ENCODE results near the gene ACAP1. TPM values are rescaled to one million over a fixed set of nuclear protein-coding genes. Genes with fewer than 3 reads are reported as not detected.

Gene ACAP1
- total RNA-seq, 1 experiment from 2014 or later: 58.6 TPM

DNA sequence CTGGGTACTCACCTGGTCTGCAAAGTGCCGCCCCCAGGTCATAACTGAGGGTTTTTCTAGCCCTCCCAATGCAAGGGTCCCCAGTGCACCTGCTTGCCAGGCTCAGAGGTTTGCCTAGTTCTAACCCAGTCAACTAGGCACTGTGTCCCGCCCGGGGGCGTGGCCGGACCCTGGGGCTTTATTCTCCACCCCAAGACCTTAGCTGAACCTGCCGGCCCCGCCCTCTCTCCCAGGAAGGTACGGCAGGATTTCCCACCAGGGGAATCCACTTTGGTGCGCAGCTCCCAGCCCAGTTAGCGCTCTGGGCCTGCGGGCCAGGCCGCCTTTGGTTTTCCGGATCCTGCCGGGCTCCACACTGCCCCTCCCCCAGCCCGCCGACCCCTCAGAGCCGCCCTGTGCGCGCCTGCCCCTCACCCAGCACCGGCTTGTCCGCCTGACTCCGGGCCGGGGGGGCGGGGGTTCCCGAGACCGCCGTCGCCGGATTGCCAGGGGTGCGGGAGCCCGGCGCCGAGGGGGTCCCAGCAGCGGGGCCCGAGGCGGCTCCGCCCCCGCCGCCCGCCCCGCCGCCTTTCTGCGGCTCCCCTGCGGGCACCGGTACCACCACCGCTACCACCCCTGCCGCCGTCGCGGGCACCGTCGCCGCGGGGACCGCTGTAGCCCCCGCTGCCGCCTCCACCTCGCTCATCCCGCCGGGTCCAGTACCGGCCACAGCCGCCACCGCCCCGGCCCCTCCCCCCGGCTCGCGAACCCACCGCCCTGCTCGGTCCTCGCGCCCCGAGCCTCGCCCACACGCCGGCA lies 42.3 kb upstream of the ACAP1 start:
- peak; percentile 27 for ATAC-seq
- Mint-ChIP-seq H3K36me3 (no peaks in the 10 kb centered on the region), H3K4me3 (peak overlapping the region; percentile 65), H3K27ac (peak overlapping the region; percentile 78; the same call in 1 of the 2 replicates), H3K4me1 (peaks cover 27% of the 10 kb centered on the region), H3K27me3 (ENCODE audit: low read depth) (peaks cover 65% of the 10 kb centered on the region), H3K9me3 (no peaks in the 10 kb centered on the region)
- CTCF ChIA-PET: interaction anchor here (0.6 to 5.4 kb wide), 6 partner anchors 13 to 80 kb away, joined by 4 to 61 read pairs (median 4); partner anchors contain the start of genes GABARAP and SLC2A4
- POLR2A ChIA-PET: interaction anchor here (0.7 to 1.0 kb wide), 3 partner anchors 12 to 51 kb away, joined by 3 to 4 read pairs (median 3); partner anchors contain the start of genes GABARAP and SLC2A4
- DNase-seq (ENCODE audit: low spot score): peak; percentile 87
- TF ChIP-seq, protein P1, sequence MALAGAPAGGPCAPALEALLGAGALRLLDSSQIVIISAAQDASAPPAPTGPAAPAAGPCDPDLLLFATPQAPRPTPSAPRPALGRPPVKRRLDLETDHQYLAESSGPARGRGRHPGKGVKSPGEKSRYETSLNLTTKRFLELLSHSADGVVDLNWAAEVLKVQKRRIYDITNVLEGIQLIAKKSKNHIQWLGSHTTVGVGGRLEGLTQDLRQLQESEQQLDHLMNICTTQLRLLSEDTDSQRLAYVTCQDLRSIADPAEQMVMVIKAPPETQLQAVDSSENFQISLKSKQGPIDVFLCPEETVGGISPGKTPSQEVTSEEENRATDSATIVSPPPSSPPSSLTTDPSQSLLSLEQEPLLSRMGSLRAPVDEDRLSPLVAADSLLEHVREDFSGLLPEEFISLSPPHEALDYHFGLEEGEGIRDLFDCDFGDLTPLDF (CRISPR knock-in tag; IDR thresholded peaks at IDR 0.05): no peak
- TF ChIP-seq ZNF317 (CRISPR knock-in tag; IDR thresholded peaks at IDR 0.05; ENCODE audit: borderline replicate concordance, low read depth) (no peak), ZNF671 (CRISPR knock-in tag; IDR thresholded peaks at IDR 0.05) (no peak), CREM (CRISPR knock-in tag; IDR thresholded peaks at IDR 0.05) (no peak), SMAD4 (CRISPR knock-in tag; IDR thresholded peaks at IDR 0.05) (no peak), FOXK1 (CRISPR knock-in tag; IDR thresholded peaks at IDR 0.05) (no peak; the same call in 1 of the 2 replicates), CBFB (CRISPR knock-in tag; IDR thresholded peaks at IDR 0.05; ENCODE audit: low read depth) (peak; percentile 50; the same call in 1 of the 2 replicates), NR2C2 (CRISPR knock-in tag; IDR thresholded peaks at IDR 0.05) (no peak), MXD4 (CRISPR knock-in tag; IDR thresholded peaks at IDR 0.05; ENCODE audit: borderline replicate concordance) (no peak), JUN (CRISPR knock-in tag; IDR thresholded peaks at IDR 0.05) (peak; percentile 29; the same call in 1 of the 2 replicates), PRRX2 (CRISPR knock-in tag; IDR thresholded peaks at IDR 0.05) (no peak), FOXJ3 (CRISPR knock-in tag; IDR thresholded peaks at IDR 0.05; ENCODE audit: borderline replicate concordance) (no peak), PREB (CRISPR knock-in tag; IDR thresholded peaks at IDR 0.05; ENCODE audit: borderline replicate concordance) (no peak), USF1 (CRISPR knock-in tag; IDR thresholded peaks at IDR 0.05) (no peak), FOXP4 (CRISPR knock-in tag; IDR thresholded peaks at IDR 0.05) (peak; percentile 44; the same call in 1 of the 2 replicates), FOXP1 (CRISPR knock-in tag; IDR thresholded peaks at IDR 0.05; ENCODE audit: borderline replicate concordance) (no peak), TEAD4 (CRISPR knock-in tag; IDR thresholded peaks at IDR 0.05) (no peak), ZNF263 (CRISPR knock-in tag; IDR thresholded peaks at IDR 0.05; ENCODE audit: low read depth) (0 out of 2 replicates have a peak, but pooled peaks have one; percentile 7), ETV6 (CRISPR knock-in tag; IDR thresholded peaks at IDR 0.05) (no peak), E2F5 (CRISPR knock-in tag; IDR thresholded peaks at IDR 0.05) (0 out of 2 replicates have a peak, but pooled peaks have one; percentile 20), GRHL2 (CRISPR knock-in tag; IDR thresholded peaks at IDR 0.05; ENCODE audit: insufficient replicate concordance, severe bottlenecking) (no peak), AFF4 (CRISPR knock-in tag; IDR thresholded peaks at IDR 0.05; ENCODE audit: borderline replicate concordance) (no peak), MYBL2 (CRISPR knock-in tag; IDR thresholded peaks at IDR 0.05) (no peak), ZBTB43 (CRISPR knock-in tag; IDR thresholded peaks at IDR 0.05) (no peak), ZNF219 (CRISPR knock-in tag; IDR thresholded peaks at IDR 0.05; ENCODE audit: borderline replicate concordance) (no peak), EMX1 (CRISPR knock-in tag; IDR thresholded peaks at IDR 0.05) (no peak)
